GM23338 (cell line): ENCODE measurements around the gene WDR33. TPM values are rescaled to one million over a fixed set of nuclear protein-coding genes. Genes with fewer than 3 reads are reported as not detected.

Experiments
- ATAC-seq: fragments of 200-7000 bp; cut with Tn5 transposase; 3 replicates; pipeline ENCODE4 v1.9.1; 2020
- DNase-seq: peaks from one replicate; pipeline ENCODE4 v3.0.0-alpha.2; 2015; ENCODE audit warnings: low spot score
- H2AFZ ChIP-seq: fragments of 200-600 bp; sonication (generic); 2 replicates; pipeline ENCODE4 v1.8.0; 2016; ENCODE audit warnings: antibody characterized with exemption, mild to moderate bottlenecking, moderate library complexity
- H3F3A ChIP-seq: fragments of 200-600 bp; sonication (generic); replicated peaks from 2 replicates; pipeline ENCODE4 v1.8.0; 2017; ENCODE audit warnings: antibody characterized with exemption, mixed run types, low read depth
- H3K27ac ChIP-seq: fragments of 200-600 bp; sonication (generic); 2 replicates; pipeline ENCODE4 v1.6.1; 2016; ENCODE audit warnings: low read depth
- H3K27me3 ChIP-seq: fragments of 200-600 bp; sonication (generic); 2 replicates; pipeline ENCODE4 v1.8.0; 2016; ENCODE audit warnings: mild to moderate bottlenecking, mixed run types, moderate library complexity; ENCODE audit not compliant: insufficient read depth
- H3K36me3 ChIP-seq: fragments of 200-600 bp; sonication (generic); 2 replicates; pipeline ENCODE4 v1.8.0; 2016; ENCODE audit warnings: mild to moderate bottlenecking; ENCODE audit not compliant: insufficient read depth
- H3K4me1 ChIP-seq: fragments of 200-600 bp; sonication (generic); 2 replicates; pipeline ENCODE4 v1.8.0; 2016; ENCODE audit warnings: mild to moderate bottlenecking, moderate library complexity; ENCODE audit not compliant: insufficient read depth
- H3K4me2 ChIP-seq: fragments of 200-600 bp; sonication (generic); 2 replicates; pipeline ENCODE4 v1.7.1; 2017; ENCODE audit warnings: mixed run types
- H3K4me3 ChIP-seq: fragments of 200-600 bp; sonication (generic); 2 replicates; pipeline ENCODE4 v1.6.1; 2016; ENCODE audit warnings: mixed run types
- H3K79me2 ChIP-seq: fragments of 200-600 bp; sonication (generic); replicated peaks from 2 replicates; pipeline ENCODE4 v1.8.0; 2017; ENCODE audit warnings: mild to moderate bottlenecking; ENCODE audit not compliant: insufficient read depth
- H3K9me2 ChIP-seq: fragments of 200-600 bp; sonication (generic); 2 replicates; pipeline ENCODE4 v1.8.0; 2017; ENCODE audit not compliant: insufficient read depth
- H4K20me1 ChIP-seq: fragments of 200-600 bp; sonication (generic); replicated peaks from 2 replicates; pipeline ENCODE4 v1.8.0; 2017; ENCODE audit warnings: mild to moderate bottlenecking; ENCODE audit not compliant: insufficient read depth
- H3K27ac Mint-ChIP-seq: 2 replicates; pipeline ENCODE4 v1.8.0; 2020; ENCODE audit warnings: inconsistent platforms, mild to moderate bottlenecking, moderate library complexity, mixed read lengths
- H3K27me3 Mint-ChIP-seq: 3 replicates; pipeline ENCODE4 v1.8.0; 2022; ENCODE audit warnings: low read depth, mild to moderate bottlenecking, moderate library complexity, mixed read lengths, inconsistent platforms; ENCODE audit not compliant: insufficient read depth, poor library complexity
- H3K36me3 Mint-ChIP-seq: 3 replicates; pipeline ENCODE4 v1.8.0; 2021; ENCODE audit warnings: low read depth, mild to moderate bottlenecking, inconsistent platforms, moderate library complexity, mixed read lengths
- H3K4me1 Mint-ChIP-seq: 3 replicates; pipeline ENCODE4 v1.8.0; 2020; ENCODE audit warnings: mild to moderate bottlenecking, inconsistent platforms, mixed read lengths
- H3K4me3 Mint-ChIP-seq: 3 replicates; pipeline ENCODE4 v1.8.0; 2021; ENCODE audit warnings: moderate library complexity, mild to moderate bottlenecking, inconsistent platforms, mixed read lengths
- H3K9me3 Mint-ChIP-seq: 3 replicates; pipeline ENCODE4 v1.8.0; 2020; ENCODE audit warnings: moderate library complexity, mild to moderate bottlenecking, inconsistent platforms, mixed read lengths
- CREB1 ChIP-seq: fragments of 250-450 bp; sonication (Bioruptor Pico); IDR thresholded peaks from 2 replicates; pipeline ENCODE4 v1.5.0; 2020; ENCODE audit warnings: low read depth, mild to moderate bottlenecking, moderate library complexity
- CTCF ChIP-seq, 2 experiments: fragments of 200-600 bp in 1 of 2; sonication (generic) in 1 of 2; conservative IDR thresholded peaks; 2 replicates each; pipeline versions ENCODE4 v1.5.1 to v1.6.1; 2016 to 2017; ENCODE audit warnings: antibody characterized with exemption in 2 of 2, low read depth in 2 of 2, mild to moderate bottlenecking in 2 of 2, moderate library complexity in 1 of 2
- ETS1 ChIP-seq: IDR thresholded peaks from 2 replicates; pipeline ENCODE4 v1.6.1; 2016; ENCODE audit warnings: antibody characterized with exemption
- EZH2 ChIP-seq: fragments of 200-600 bp; sonication (generic); IDR thresholded peaks from one replicate; pipeline ENCODE4 v1.8.0; 2017; ENCODE audit warnings: antibody characterized with exemption, mild to moderate bottlenecking, low read depth; ENCODE audit not compliant: unreplicated experiment
- EZH2phosphoT487 ChIP-seq: fragments of 200-600 bp; sonication (generic); IDR thresholded peaks from one replicate; pipeline ENCODE4 v1.8.1; 2018; ENCODE audit warnings: antibody characterized with exemption; ENCODE audit not compliant: unreplicated experiment
- JUNB ChIP-seq: IDR thresholded peaks from one replicate; pipeline ENCODE4 v1.6.1; 2016; ENCODE audit warnings: antibody characterized with exemption; ENCODE audit not compliant: unreplicated experiment
- NANOG ChIP-seq: IDR thresholded peaks from 2 replicates; pipeline ENCODE4 v1.6.1; 2016; ENCODE audit warnings: antibody characterized with exemption, borderline replicate concordance
- POLR2AphosphoS5 ChIP-seq: IDR thresholded peaks from 2 replicates; pipeline ENCODE4 v1.6.1; 2016; ENCODE audit warnings: antibody characterized with exemption, low read depth
- REST ChIP-seq: IDR thresholded peaks from one replicate; pipeline ENCODE4 v1.6.1; 2018; ENCODE audit warnings: antibody characterized with exemption; ENCODE audit not compliant: unreplicated experiment
- STAT1 ChIP-seq: IDR thresholded peaks from one replicate; pipeline ENCODE4 v1.6.1; 2016; ENCODE audit warnings: antibody characterized with exemption; ENCODE audit not compliant: unreplicated experiment
- ZNF114 ChIP-seq: fragments of 250-450 bp; sonication (Bioruptor Pico); IDR thresholded peaks from 2 replicates; pipeline ENCODE4 v1.5.0; 2020; ENCODE audit warnings: mild to moderate bottlenecking, moderate library complexity
- ZNF331 ChIP-seq: fragments of 250-450 bp; sonication (Bioruptor Pico); IDR thresholded peaks from 2 replicates; pipeline ENCODE4 v1.5.0; 2020; ENCODE audit warnings: low read depth, mild to moderate bottlenecking, moderate library complexity
- ZNF462 ChIP-seq: fragments of 250-450 bp; sonication (Bioruptor Pico); IDR thresholded peaks from 2 replicates; pipeline ENCODE4 v1.5.0; 2020; ENCODE audit warnings: mild to moderate bottlenecking, moderate library complexity
- polyA plus RNA-seq: library from polyadenylated mRNA; unstranded; fragments of >200 nt; fragmentation: Nextera tagmentation; extraction: Ambion mirVana; gene quantifications from 2 replicates; pipeline ENCODE4 v1.2.1, GENCODE V29; 2016
- total RNA-seq: library from RNA; depleted of rRNA; stranded (reverse); fragments of >200 nt; shearing (Covaris generic); gene quantifications from 2 replicates; pipeline ENCODE4 v1.2.3, GENCODE V29; 2014

Gene WDR33
- total and polyA plus RNA-seq, 2 experiments from 2014 or later = 37.2 to 54.7 TPM

- H3K4me1 ChIP-seq = peaks cover 14% of the 10 kb centered on the region
- H2AFZ ChIP-seq = no peak overlapping the region
- no peaks in the 10 kb centered on the region for H3F3A ChIP-seq
- no peak overlapping the region for H3K4me3 ChIP-seq
- H3K4me3 Mint-ChIP-seq = no peak overlapping the region
- H3K27ac Mint-ChIP-seq = no peak overlapping the region
- peaks cover 100% of the 10 kb centered on the region for H3K79me2 ChIP-seq
- peaks cover 87% of the 10 kb centered on the region for H4K20me1 ChIP-seq
- peaks cover 19% of the 10 kb centered on the region; the same call in 2 of the 3 replicates for H3K36me3 Mint-ChIP-seq
- no peak overlapping the region for H3K4me2 ChIP-seq
- H3K9me3 Mint-ChIP-seq = no peaks in the 10 kb centered on the region; the same call in 2 of the 3 replicates
- DNase-seq (no peak), ATAC-seq (no peak)
- H3K9me2 ChIP-seq = no peaks in the 10 kb centered on the region
- H3K27ac ChIP-seq = no peak overlapping the region
- H3K27me3 Mint-ChIP-seq = peaks cover 3% of the 10 kb centered on the region
- H3K27me3 ChIP-seq = no peaks in the 10 kb centered on the region
- H3K36me3 ChIP-seq = no peaks in the 10 kb centered on the region
- H3K4me1 Mint-ChIP-seq = peaks cover 18% of the 10 kb centered on the region
- TF ChIP-seq ETS1 = no peak
- TF ChIP-seq EZH2 = no peak
- no peak for TF ChIP-seq NANOG
- TF ChIP-seq CREB1 (CRISPR knock-in tag) = no peak
- no peak for TF ChIP-seq REST
- no peak for TF ChIP-seq EZH2phosphoT487
- no peak for TF ChIP-seq STAT1
- no peak for TF ChIP-seq JUNB
- no peak for TF ChIP-seq POLR2AphosphoS5
- no peak for TF ChIP-seq ZNF331 (CRISPR knock-in tag)
- no peak for TF ChIP-seq CTCF (conservative IDR thresholded peaks at IDR 0.05; ENCODE audit: low read depth in 2 of 2)
- TF ChIP-seq ZNF462 (CRISPR knock-in tag) = no peak
- TF ChIP-seq ZNF114 (CRISPR knock-in tag) = no peak
Observed at GRCh38 chr2:127778447-127778846, 32.5 kb downstream of the WDR33 start.
